ENCODE results near the gene PLG. TPM values are rescaled to one million over a fixed set of nuclear protein-coding genes. Genes with fewer than 3 reads are reported as not detected.

The PLG gene
- total and polyA plus RNA-seq, 2 of the 4 experiments (the other 2 are of a cell fraction) = not detected

DNA sequence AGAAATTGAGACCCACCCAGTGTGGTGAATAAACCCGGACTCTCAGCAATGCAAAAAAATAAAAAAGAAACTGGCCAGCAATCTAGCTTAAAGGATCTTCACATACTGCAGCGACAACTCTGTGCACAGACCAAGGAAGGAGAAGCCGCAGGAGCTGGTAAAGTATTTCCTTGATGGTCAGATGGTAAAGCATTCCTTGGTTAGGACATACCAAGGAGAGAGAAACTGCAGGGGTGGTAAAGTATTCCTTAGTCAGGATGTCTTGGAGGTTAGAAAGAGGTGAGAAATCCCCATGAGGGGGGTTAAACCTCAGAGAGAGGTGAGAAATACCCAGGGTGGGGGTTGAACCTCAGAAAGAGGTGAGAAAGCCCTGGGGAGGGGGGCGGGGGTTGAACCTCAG is 86.8 kb downstream of the PLG start:
- Histone ChIP-seq H3K4me1 (ENCODE audit: control insufficient read depth, insufficient read depth, low read length) (no peaks in the 10 kb centered on the region), H3K27me3 (ENCODE audit: control insufficient read depth, insufficient read depth, low read length) (no peaks in the 10 kb centered on the region), H3K56ac (ENCODE audit: extremely low read depth, insufficient read depth, low read length) (no peak overlapping the region), H2AFZ (replicated peaks; ENCODE audit: low read length, poor library complexity) (no peak overlapping the region), H3K23ac (ENCODE audit: low read depth, low read length) (no peak overlapping the region), H3K79me1 (ENCODE audit: low read depth in 1 of 2, low read length in 2 of 2) (no peaks in the 10 kb centered on the region), H2AK5ac (ENCODE audit: low read depth, low read length) (no peak overlapping the region), H3K4me2 (ENCODE audit: low read depth, low read length) (no peak overlapping the region), H2BK20ac (ENCODE audit: low read depth, low read length) (no peak overlapping the region), H4K8ac (ENCODE audit: low read depth in 2 of 2, low read length in 2 of 2) (no peak overlapping the region), H2AK9ac (replicated peaks; ENCODE audit: low read depth, low read length, poor library complexity) (no peak overlapping the region), H3K9ac (ENCODE audit: low read depth, low read length) (no peak overlapping the region), H3K27ac (ENCODE audit: insufficient read depth, low read length) (no peak overlapping the region), H3K4ac (ENCODE audit: low read depth, low read length) (no peak overlapping the region), H4K91ac (ENCODE audit: insufficient read depth, low read depth, low read length) (no peak overlapping the region), H3K14ac (replicated peaks; ENCODE audit: low read depth, low read length) (no peak overlapping the region), H2BK15ac (ENCODE audit: low read depth, low read length) (no peak overlapping the region), H3K36me3 (ENCODE audit: control insufficient read depth, insufficient read depth, low read length) (no peaks in the 10 kb centered on the region), H3K18ac (ENCODE audit: low read depth, low read length) (no peak overlapping the region), H3K9me3 (ENCODE audit: control insufficient read depth, insufficient read depth, low read length) (peaks cover 11% of the 10 kb centered on the region; the same call in 1 of the 2 replicates), H3K9me1 (ENCODE audit: insufficient read depth, low read length) (no peaks in the 10 kb centered on the region), H2BK5ac (ENCODE audit: low read depth, low read length, poor library complexity, severe bottlenecking) (no peak overlapping the region), H3K4me3 (ENCODE audit: insufficient read depth, low read depth, low read length) (no peak overlapping the region), H4K20me1 (ENCODE audit: insufficient read depth, low read length) (no peaks in the 10 kb centered on the region), H2BK120ac (ENCODE audit: low read depth, low read length) (no peak overlapping the region), H4K5ac (ENCODE audit: low read depth, low read length) (no peak overlapping the region)
- ATAC-seq (ENCODE audit: low read depth) = no peak
- CTCF ChIA-PET = no interaction called here
- DNase-seq = no peak
- dilution Hi-C loops (cut with HindIII; ENCODE audit: low sequenced_read_pairs, unreplicated experiment) (no loop called here), intact Hi-C loops (cut with micrococcal nuclease) (no loop called here), in situ Hi-C loops (cut with MboI; ENCODE audit: low sequenced_read_pairs) (no loop called here)
- TF ChIP-seq RAD21 (IDR thresholded peaks at IDR 0.05; ENCODE audit: low read length) (no peak), RCOR1 (IDR thresholded peaks at IDR 0.05; ENCODE audit: insufficient replicate concordance, low read length) (no peak), NFE2L2 (IDR thresholded peaks at IDR 0.05; ENCODE audit: low read depth, low read length) (no peak), MXI1 (IDR thresholded peaks at IDR 0.05; ENCODE audit: borderline replicate concordance, low read depth, low read length) (no peak), SMC3 (IDR thresholded peaks at IDR 0.05; ENCODE audit: low read depth, low read length) (no peak), BHLHE40 (IDR thresholded peaks at IDR 0.05; ENCODE audit: low read depth, low read length) (no peak), MAFK (IDR thresholded peaks at IDR 0.05; ENCODE audit: low read depth, low read length) (no peak), MAZ (IDR thresholded peaks at IDR 0.05; ENCODE audit: borderline replicate concordance, low read depth, low read length) (no peak), POLR2A (IDR thresholded peaks at IDR 0.05; ENCODE audit: low read depth, low read length) (no peak), RFX5 (IDR thresholded peaks at IDR 0.05; ENCODE audit: low read depth, low read length) (no peak), FOS (IDR thresholded peaks at IDR 0.05; ENCODE audit: low read depth, low read length) (no peak), CEBPB (IDR thresholded peaks at IDR 0.05; ENCODE audit: low read depth, low read length) (no peak)
- TF ChIP-seq, protein P1, sequence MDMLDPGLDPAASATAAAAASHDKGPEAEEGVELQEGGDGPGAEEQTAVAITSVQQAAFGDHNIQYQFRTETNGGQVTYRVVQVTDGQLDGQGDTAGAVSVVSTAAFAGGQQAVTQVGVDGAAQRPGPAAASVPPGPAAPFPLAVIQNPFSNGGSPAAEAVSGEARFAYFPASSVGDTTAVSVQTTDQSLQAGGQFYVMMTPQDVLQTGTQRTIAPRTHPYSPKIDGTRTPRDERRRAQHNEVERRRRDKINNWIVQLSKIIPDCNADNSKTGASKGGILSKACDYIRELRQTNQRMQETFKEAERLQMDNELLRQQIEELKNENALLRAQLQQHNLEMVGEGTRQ (IDR thresholded peaks at IDR 0.05; ENCODE audit: low read depth, low read length) = no peak
- TF ChIP-seq, protein P2, sequence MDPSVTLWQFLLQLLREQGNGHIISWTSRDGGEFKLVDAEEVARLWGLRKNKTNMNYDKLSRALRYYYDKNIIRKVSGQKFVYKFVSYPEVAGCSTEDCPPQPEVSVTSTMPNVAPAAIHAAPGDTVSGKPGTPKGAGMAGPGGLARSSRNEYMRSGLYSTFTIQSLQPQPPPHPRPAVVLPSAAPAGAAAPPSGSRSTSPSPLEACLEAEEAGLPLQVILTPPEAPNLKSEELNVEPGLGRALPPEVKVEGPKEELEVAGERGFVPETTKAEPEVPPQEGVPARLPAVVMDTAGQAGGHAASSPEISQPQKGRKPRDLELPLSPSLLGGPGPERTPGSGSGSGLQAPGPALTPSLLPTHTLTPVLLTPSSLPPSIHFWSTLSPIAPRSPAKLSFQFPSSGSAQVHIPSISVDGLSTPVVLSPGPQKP (IDR thresholded peaks at IDR 0.05; ENCODE audit: borderline replicate concordance, low read depth, low read length) = no peak
- TF ChIP-seq, protein P3, sequence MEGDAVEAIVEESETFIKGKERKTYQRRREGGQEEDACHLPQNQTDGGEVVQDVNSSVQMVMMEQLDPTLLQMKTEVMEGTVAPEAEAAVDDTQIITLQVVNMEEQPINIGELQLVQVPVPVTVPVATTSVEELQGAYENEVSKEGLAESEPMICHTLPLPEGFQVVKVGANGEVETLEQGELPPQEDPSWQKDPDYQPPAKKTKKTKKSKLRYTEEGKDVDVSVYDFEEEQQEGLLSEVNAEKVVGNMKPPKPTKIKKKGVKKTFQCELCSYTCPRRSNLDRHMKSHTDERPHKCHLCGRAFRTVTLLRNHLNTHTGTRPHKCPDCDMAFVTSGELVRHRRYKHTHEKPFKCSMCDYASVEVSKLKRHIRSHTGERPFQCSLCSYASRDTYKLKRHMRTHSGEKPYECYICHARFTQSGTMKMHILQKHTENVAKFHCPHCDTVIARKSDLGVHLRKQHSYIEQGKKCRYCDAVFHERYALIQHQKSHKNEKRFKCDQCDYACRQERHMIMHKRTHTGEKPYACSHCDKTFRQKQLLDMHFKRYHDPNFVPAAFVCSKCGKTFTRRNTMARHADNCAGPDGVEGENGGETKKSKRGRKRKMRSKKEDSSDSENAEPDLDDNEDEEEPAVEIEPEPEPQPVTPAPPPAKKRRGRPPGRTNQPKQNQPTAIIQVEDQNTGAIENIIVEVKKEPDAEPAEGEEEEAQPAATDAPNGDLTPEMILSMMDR (conservative IDR thresholded peaks at IDR 0.05; ENCODE audit: low read depth, low read length) = no peak
- WGBS, 2 experiments (ENCODE audit: extremely low coverage in 2 of 2, insufficient read length in 1 of 2) = no CpG with 5 or more reads among the region's 4 CpGs
- no TSS peak for BruUV-seq (replicated peaks)
- POLR2A ChIA-PET (ENCODE audit: unreplicated experiment) = no interaction called here

All from IMR-90 (cell line).